ENCODE data around the gene SPAG9. TPM values are rescaled to one million over a fixed set of nuclear protein-coding genes. Genes with fewer than 3 reads are reported as not detected.

Gene SPAG9
- total RNA-seq, 1 donor from 2014 or later = 116 TPM

GRCh38 chr17:50935996-50936266 is 184.7 kb downstream of the SPAG9 start:
- Histone ChIP-seq H3K9me3 (no peaks in the 10 kb centered on the region), H3K27ac (no peak overlapping the region), H3K4me3 (no peak overlapping the region), H3K27me3 (no peaks in the 10 kb centered on the region), H3K4me1 (peaks cover 14% of the 10 kb centered on the region), H3K36me3 (no peaks in the 10 kb centered on the region)
- no peak for TF ChIP-seq CTCF (IDR thresholded peaks at IDR 0.05)
- DNase-seq = no peak
- intact Hi-C loops (cut with DNase I) = no loop called here
- ATAC-seq = no peak

- peak overlapping the region; percentile 17 for H3K27ac ChIP-seq
- peaks cover 19% of the 10 kb centered on the region for H3K4me1 ChIP-seq
- ATAC-seq (peak; percentile 79), DNase-seq (peak; percentile 91)
- intact Hi-C loops (cut with DNase I) = no loop called here
- H3K36me3 ChIP-seq = no peaks in the 10 kb centered on the region
- H3K4me3 ChIP-seq = no peak overlapping the region
- no peaks in the 10 kb centered on the region for H3K27me3 ChIP-seq
- no peaks in the 10 kb centered on the region for H3K9me3 ChIP-seq
- TF ChIP-seq CTCF (IDR thresholded peaks at IDR 0.05) = no peak
Measured at GRCh38 chr17:50935221-50935995, 185.3 kb downstream of the SPAG9 start.

- H3K9me3 ChIP-seq = no peaks in the 10 kb centered on the region
- no peak for DNase-seq
- H3K4me1 ChIP-seq = peaks cover 24% of the 10 kb centered on the region
- TF ChIP-seq CTCF (IDR thresholded peaks at IDR 0.05) = no peak
- intact Hi-C loops (cut with DNase I) = no loop called here
- no peak for ATAC-seq
- no peak overlapping the region for H3K27ac ChIP-seq
- H3K36me3 ChIP-seq = no peaks in the 10 kb centered on the region
- H3K4me3 ChIP-seq = no peak overlapping the region
- no peaks in the 10 kb centered on the region for H3K27me3 ChIP-seq
Measured at GRCh38 chr17:50934672-50935220, 185.9 kb downstream of the SPAG9 start.

DNA sequence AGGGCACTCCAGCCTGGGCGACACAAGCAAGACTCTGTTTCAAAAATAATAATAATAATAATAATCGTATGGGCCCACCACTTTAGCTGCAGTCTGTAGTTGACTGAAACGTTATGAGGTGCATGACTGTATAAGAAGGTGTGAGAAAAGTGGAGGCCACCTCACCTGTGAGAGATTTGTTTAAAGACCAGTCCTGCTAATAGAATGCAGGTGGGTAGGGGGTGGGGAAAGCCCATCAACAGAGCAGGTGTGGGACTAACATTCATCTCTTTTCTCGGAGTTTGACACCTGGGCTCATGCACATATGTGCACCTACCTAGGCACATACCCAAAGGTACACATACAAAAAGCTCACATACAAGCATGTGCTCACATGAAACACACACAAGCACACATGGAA is 186.5 kb downstream of the SPAG9 start:
- no peak overlapping the region for H3K4me3 ChIP-seq
- intact Hi-C loops (cut with DNase I) = no loop called here
- peaks cover 24% of the 10 kb centered on the region for H3K4me1 ChIP-seq
- TF ChIP-seq CTCF (IDR thresholded peaks at IDR 0.05) = no peak
- H3K9me3 ChIP-seq = no peaks in the 10 kb centered on the region
- no peaks in the 10 kb centered on the region for H3K27me3 ChIP-seq
- ATAC-seq = no peak
- no peak for DNase-seq
- H3K27ac ChIP-seq = no peak overlapping the region
- H3K36me3 ChIP-seq = no peaks in the 10 kb centered on the region

DNA sequence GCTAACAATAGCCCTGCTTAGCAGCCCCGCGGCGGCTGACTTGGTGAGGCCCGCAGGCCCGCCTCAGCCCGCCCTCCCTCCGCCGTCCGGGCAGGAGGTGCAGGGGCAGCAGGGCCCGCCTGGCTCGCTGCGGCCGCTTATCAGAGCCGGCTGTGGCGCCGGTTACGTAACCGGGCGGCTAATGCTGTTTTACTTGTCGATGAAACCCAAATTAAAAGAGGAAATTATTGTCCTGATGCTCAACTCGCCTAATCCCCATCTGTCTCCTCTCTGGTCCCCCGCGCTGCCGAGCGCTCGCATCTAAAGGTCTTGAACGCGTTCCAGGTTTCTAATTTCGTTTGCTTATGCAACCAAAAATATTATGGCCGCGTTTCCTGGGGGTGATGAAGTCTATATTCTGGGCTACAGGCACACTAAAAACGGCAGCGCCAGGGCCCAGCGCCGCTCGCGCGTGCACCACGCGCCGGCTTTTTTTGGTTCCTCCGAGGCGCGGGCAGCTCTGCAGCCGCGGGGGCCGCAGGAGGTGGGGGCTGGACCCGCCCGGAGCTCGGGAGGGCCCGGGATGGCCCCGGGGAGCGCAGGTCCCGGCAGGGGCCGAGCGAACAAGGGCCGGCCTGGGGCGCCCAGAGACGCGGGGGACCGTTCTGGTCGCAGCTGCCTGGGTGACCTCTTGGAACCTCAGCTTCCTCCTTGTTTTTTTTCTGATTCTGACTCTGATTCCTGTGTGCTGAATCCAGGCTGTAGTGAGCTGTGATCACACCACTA is 189.3 kb downstream of the SPAG9 start:
- Histone ChIP-seq H3K4me1 (peaks cover 24% of the 10 kb centered on the region), H3K36me3 (no peaks in the 10 kb centered on the region), H3K9me3 (no peaks in the 10 kb centered on the region), H3K27me3 (no peaks in the 10 kb centered on the region), H3K4me3 (peak overlapping the region; percentile 58), H3K27ac (peak overlapping the region; percentile 97)
- ATAC-seq = peak; percentile 91
- DNase-seq = peak; percentile 93
- intact Hi-C loops (cut with DNase I) = no loop called here
- no peak for TF ChIP-seq CTCF (IDR thresholded peaks at IDR 0.05)

Data from upper lobe of right lung (tissue), 1 donor.